ENCODE measurements around the gene DNMT3A.

GRCh38 chr2:25202275-25202674, 139.4 kb downstream of the DNMT3A start:
- TF ChIP-seq CTCF (IDR thresholded peaks at IDR 0.05) = no peak
- TF ChIP-seq EP300 (IDR thresholded peaks at IDR 0.05) = no peak

Data from sigmoid colon (tissue), 4 donors.